Ishikawa (cell line): Measurements from ENCODE around the gene SMAD3.

Source experiments
- CEBPB ChIP-seq: IDR thresholded peaks from 2 replicates; pipeline ENCODE4 v1.6.1; 2012
- CREB1 ChIP-seq: IDR thresholded peaks from 2 replicates; pipeline ENCODE4 v1.6.1; 2012; ENCODE audit warnings: low read depth
- EGR1 ChIP-seq: IDR thresholded peaks from 2 replicates; pipeline ENCODE4 v1.6.1; 2012
- EP300 ChIP-seq: IDR thresholded peaks from 2 replicates; pipeline ENCODE4 v1.6.1; 2012; ENCODE audit warnings: borderline replicate concordance
- FOXM1 ChIP-seq: IDR thresholded peaks from 2 replicates; pipeline ENCODE4 v1.6.1; 2012; ENCODE audit warnings: low read depth, borderline replicate concordance
- MAX ChIP-seq: IDR thresholded peaks from 2 replicates; pipeline ENCODE4 v1.6.1; 2012
- NFIC ChIP-seq: IDR thresholded peaks from 2 replicates; pipeline ENCODE4 v1.6.1; 2012
- RAD21 ChIP-seq: IDR thresholded peaks from 2 replicates; pipeline ENCODE4 v1.6.1; 2012; ENCODE audit warnings: low read depth
- REST ChIP-seq: IDR thresholded peaks from 2 replicates; pipeline ENCODE4 v1.6.1; 2012; ENCODE audit warnings: low read depth, mild to moderate bottlenecking
- TAF1 ChIP-seq: IDR thresholded peaks from 2 replicates; pipeline ENCODE4 v1.6.1; 2012; ENCODE audit warnings: low read depth, mild to moderate bottlenecking
- TCF12 ChIP-seq: IDR thresholded peaks from 2 replicates; pipeline ENCODE4 v1.6.1; 2012; ENCODE audit warnings: low read depth
- TEAD4 ChIP-seq: IDR thresholded peaks from 2 replicates; pipeline ENCODE4 v1.6.1; 2012
- USF1 ChIP-seq: IDR thresholded peaks from 2 replicates; pipeline ENCODE4 v1.6.1; 2012
- YY1 ChIP-seq: IDR thresholded peaks from 2 replicates; pipeline ENCODE4 v1.6.1; 2012; ENCODE audit warnings: low read depth
- ZBTB7A ChIP-seq: IDR thresholded peaks from 2 replicates; pipeline ENCODE4 v1.6.1; 2012; ENCODE audit warnings: low read depth

SMAD3 gene

GRCh38 chr15:67178569-67179210 lies 113.3 kb downstream of the SMAD3 start:
- TF ChIP-seq NFIC = no peak
- no peak for TF ChIP-seq FOXM1
- no peak for TF ChIP-seq TCF12
- no peak for TF ChIP-seq TEAD4
- no peak for TF ChIP-seq USF1
- no peak for TF ChIP-seq EGR1
- TF ChIP-seq CEBPB = no peak
- TF ChIP-seq MAX = no peak
- no peak for TF ChIP-seq RAD21
- TF ChIP-seq CREB1 = no peak
- no peak for TF ChIP-seq YY1
- no peak for TF ChIP-seq ZBTB7A
- no peak for TF ChIP-seq REST
- no peak for TF ChIP-seq TAF1
- no peak for TF ChIP-seq EP300

- no peak for TF ChIP-seq EGR1
- no peak for TF ChIP-seq REST
- TF ChIP-seq CEBPB = no peak
- TF ChIP-seq ZBTB7A = no peak
- TF ChIP-seq NFIC = no peak
- TF ChIP-seq TEAD4 = no peak
Observed at GRCh38 chr15:67179411-67179995, 114.1 kb downstream of the SMAD3 start.

GRCh38 chr15:67180035-67180434 lies 114.6 kb downstream of the SMAD3 start:
- no peak for TF ChIP-seq TCF12
- no peak for TF ChIP-seq MAX
- TF ChIP-seq TEAD4 = no peak
- TF ChIP-seq EGR1 = no peak
- TF ChIP-seq CREB1 = no peak
- no peak for TF ChIP-seq FOXM1
- TF ChIP-seq CEBPB = no peak
- TF ChIP-seq TAF1 = no peak
- TF ChIP-seq EP300 = no peak
- TF ChIP-seq YY1 = no peak
- TF ChIP-seq REST = no peak
- no peak for TF ChIP-seq USF1
- TF ChIP-seq RAD21 = no peak
- no peak for TF ChIP-seq ZBTB7A
- no peak for TF ChIP-seq NFIC

DNA sequence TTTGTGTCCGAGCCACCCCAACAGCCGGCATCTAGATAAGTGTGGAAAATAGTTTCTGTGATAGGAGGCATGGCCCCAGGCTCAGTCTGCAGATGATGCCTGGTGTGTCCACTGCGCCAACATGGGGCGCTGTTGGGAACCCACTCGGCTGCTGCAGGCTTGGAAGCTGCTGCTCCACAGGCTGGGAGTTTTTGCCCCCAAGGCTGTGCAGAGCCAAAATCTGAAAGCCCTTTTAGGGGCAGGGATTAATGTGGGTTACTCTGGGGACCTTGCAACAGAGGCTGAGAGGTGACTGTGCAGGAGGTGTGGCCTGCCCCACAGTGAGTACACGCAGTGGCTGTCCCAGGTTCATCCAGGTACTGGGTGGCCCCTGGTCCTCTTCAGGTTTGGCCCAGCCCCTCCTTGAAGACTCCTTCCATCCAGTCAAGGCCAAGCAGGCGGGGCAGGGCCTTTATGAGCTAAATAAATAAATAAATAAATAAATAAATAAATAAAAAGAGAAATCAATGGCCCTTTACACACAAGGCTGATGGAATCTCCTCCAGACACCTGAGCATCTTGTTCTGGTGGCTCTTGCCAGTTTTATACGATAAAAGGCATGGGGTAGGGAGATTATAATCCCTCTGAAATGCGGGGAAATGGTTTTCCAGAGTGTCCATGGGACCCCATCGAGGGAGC lies 115.3 kb downstream of the SMAD3 start:
- no peak for TF ChIP-seq TCF12
- no peak for TF ChIP-seq EGR1
- no peak for TF ChIP-seq EP300
- TF ChIP-seq TAF1 = no peak
- no peak for TF ChIP-seq RAD21
- no peak for TF ChIP-seq MAX
- TF ChIP-seq ZBTB7A = no peak
- TF ChIP-seq FOXM1 = no peak
- TF ChIP-seq YY1 = no peak
- no peak for TF ChIP-seq TEAD4
- no peak for TF ChIP-seq REST
- no peak for TF ChIP-seq CEBPB
- TF ChIP-seq USF1 = no peak
- TF ChIP-seq CREB1 = no peak
- TF ChIP-seq NFIC = no peak
